ENCODE results near the gene TMEM52. TPM values are rescaled to one million over a fixed set of nuclear protein-coding genes. Genes with fewer than 3 reads are reported as not detected.

The TMEM52 gene
- total RNA-seq, 2 donors from 2014 or later, result 6.0 to 6.3 TPM

DNA sequence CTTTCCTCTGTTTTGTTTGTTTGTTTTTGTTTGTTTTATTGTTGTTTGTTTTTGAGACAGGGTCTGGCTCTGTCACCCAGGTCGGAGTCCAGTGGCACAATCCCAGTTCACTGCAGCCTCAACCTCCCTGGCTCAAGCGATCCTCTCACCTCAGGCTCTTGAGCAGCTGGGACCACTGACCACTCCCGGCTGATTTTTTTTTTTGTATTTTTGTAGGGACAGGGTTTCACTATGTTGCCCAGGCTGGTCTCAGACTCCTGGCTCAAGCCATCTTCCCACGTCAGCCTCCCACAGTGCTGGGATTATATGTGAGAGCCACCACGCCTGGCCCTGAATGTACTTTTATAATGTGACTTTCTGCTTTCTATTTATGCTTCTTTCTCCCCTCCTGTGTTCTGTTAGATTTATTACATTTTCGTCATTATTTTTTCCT is 9.0 kb downstream of the TMEM52 start:
- peak overlapping the region; percentile 63 for H3K27ac Mint-ChIP-seq
- Histone ChIP-seq H3K27ac (ENCODE audit: low read depth, low read length) (no peak overlapping the region), H3K9ac (ENCODE audit: extremely low read depth, low read length, poor library complexity, severe bottlenecking) (peak overlapping the region; percentile 60), H3K4me3 (ENCODE audit: low read length) (peak overlapping the region; percentile 74), H3K27me3 (ENCODE audit: control insufficient read depth, insufficient read depth, low read length, poor library complexity, severe bottlenecking) (no peaks in the 10 kb centered on the region), H3K4me1 (ENCODE audit: control insufficient read depth, insufficient read depth, low read length) (no peaks in the 10 kb centered on the region), H3K36me3 (ENCODE audit: control insufficient read depth, insufficient read depth, low read length) (no peaks in the 10 kb centered on the region), H3K9me3 (ENCODE audit: control insufficient read depth, low read length) (no peaks in the 10 kb centered on the region)
- H3K9me3 Mint-ChIP-seq, result no peaks in the 10 kb centered on the region
- TF ChIP-seq, protein P1, sequence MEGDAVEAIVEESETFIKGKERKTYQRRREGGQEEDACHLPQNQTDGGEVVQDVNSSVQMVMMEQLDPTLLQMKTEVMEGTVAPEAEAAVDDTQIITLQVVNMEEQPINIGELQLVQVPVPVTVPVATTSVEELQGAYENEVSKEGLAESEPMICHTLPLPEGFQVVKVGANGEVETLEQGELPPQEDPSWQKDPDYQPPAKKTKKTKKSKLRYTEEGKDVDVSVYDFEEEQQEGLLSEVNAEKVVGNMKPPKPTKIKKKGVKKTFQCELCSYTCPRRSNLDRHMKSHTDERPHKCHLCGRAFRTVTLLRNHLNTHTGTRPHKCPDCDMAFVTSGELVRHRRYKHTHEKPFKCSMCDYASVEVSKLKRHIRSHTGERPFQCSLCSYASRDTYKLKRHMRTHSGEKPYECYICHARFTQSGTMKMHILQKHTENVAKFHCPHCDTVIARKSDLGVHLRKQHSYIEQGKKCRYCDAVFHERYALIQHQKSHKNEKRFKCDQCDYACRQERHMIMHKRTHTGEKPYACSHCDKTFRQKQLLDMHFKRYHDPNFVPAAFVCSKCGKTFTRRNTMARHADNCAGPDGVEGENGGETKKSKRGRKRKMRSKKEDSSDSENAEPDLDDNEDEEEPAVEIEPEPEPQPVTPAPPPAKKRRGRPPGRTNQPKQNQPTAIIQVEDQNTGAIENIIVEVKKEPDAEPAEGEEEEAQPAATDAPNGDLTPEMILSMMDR (conservative IDR thresholded peaks at IDR 0.05), result no peak
- peak overlapping the region; percentile 70 for H3K4me3 Mint-ChIP-seq
- H3K36me3 Mint-ChIP-seq (ENCODE audit: low read depth), result no peaks in the 10 kb centered on the region
- peaks cover 7% of the 10 kb centered on the region for H3K4me1 Mint-ChIP-seq
- no peak for DNase-seq
- WGBS, 2 experiments (ENCODE audit: insufficient coverage in 1 of 2, insufficient read length in 1 of 2), result 90 to 94% methylated on average over 2 to 6 of the region's 6 CpGs
- H3K27me3 Mint-ChIP-seq (ENCODE audit: insufficient read depth), result no peaks in the 10 kb centered on the region

DNA sequence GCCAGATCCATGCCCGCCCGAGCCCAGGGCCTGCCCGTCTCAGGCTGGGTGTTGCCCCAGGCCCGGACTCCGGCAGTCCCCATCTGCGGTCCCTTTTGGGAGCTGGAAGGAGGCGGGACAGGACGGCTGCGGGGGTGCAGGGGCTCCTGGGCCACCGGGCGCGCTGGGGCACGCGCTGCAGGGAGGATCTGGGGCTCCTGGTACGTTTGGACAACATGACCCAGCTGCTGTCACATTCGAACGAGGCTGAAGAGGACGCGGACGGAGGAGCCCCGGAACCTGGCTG is 10.6 kb downstream of the TMEM52 start:
- WGBS, 2 experiments (ENCODE audit: insufficient coverage in 1 of 2, insufficient read length in 1 of 2), result 26 to 31% methylated on average over 11 to 21 of the region's 21 CpGs

DNA sequence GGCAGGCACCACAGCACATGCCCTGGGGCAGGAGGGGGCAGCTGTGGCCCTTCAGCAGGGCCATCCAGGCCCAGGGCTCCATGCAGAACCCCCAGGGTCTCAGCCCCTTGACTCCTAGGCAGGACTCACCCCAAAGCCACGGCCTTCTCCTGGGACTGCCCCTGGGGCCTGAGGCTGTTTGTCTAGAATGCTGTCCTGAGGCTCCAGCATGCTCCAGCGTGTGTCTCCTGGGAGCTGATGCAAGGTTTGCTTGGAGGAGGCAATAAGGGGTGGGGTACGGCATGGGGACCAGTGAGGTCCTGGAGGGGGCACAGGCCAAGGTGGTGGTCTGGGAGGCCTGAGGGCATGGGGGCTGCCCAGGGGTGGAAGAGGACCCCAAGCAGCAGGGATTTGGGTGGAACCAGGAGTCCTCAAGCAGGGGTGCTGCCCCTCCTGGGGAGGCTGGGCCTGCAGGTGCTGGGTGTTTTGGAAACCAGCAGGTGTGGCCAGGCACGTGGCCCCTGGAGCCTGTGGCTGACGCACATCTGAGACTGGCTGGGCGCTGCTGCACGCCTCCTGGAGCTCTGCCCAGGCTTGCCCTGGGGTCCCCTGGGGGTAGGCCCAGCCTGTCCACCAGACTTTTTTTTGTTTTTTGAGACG is 11.9 kb downstream of the TMEM52 start:
- Histone ChIP-seq H3K36me3 (ENCODE audit: control insufficient read depth, insufficient read depth, low read length) (no peaks in the 10 kb centered on the region), H3K27ac (ENCODE audit: low read depth, low read length) (no peak overlapping the region), H3K27me3 (ENCODE audit: control insufficient read depth, insufficient read depth, low read length, poor library complexity, severe bottlenecking) (no peaks in the 10 kb centered on the region), H3K9ac (ENCODE audit: extremely low read depth, low read length, poor library complexity, severe bottlenecking) (no peak overlapping the region), H3K4me3 (ENCODE audit: low read length) (no peak overlapping the region), H3K9me3 (ENCODE audit: control insufficient read depth, low read length) (peaks cover 5% of the 10 kb centered on the region), H3K4me1 (ENCODE audit: control insufficient read depth, insufficient read depth, low read length) (no peaks in the 10 kb centered on the region)
- peaks cover 4% of the 10 kb centered on the region for H3K9me3 Mint-ChIP-seq
- H3K4me1 Mint-ChIP-seq, result peaks cover 7% of the 10 kb centered on the region
- DNase-seq, result no peak
- H3K27me3 Mint-ChIP-seq (ENCODE audit: insufficient read depth), result no peaks in the 10 kb centered on the region
- no peak overlapping the region for H3K4me3 Mint-ChIP-seq
- TF ChIP-seq, protein P1 (conservative IDR thresholded peaks at IDR 0.05), result no peak
- WGBS, 2 experiments (ENCODE audit: insufficient coverage in 1 of 2, insufficient read length in 1 of 2), result 86 to 95% methylated on average over 2 to 8 of the region's 8 CpGs
- H3K36me3 Mint-ChIP-seq (ENCODE audit: low read depth), result no peaks in the 10 kb centered on the region
- H3K27ac Mint-ChIP-seq, result no peak overlapping the region

More for the DNA sequence above, 10.6 kb downstream of the TMEM52 start:
- H3K4me3 ChIP-seq (ENCODE audit: low read length), result peak overlapping the region; percentile 77
- no peaks in the 10 kb centered on the region for H3K9me3 Mint-ChIP-seq
- peaks cover under 1% of the 10 kb centered on the region for H3K9me3 ChIP-seq (ENCODE audit: control insufficient read depth, low read length)
- no peaks in the 10 kb centered on the region for H3K36me3 Mint-ChIP-seq (ENCODE audit: low read depth)
- H3K27me3 ChIP-seq (ENCODE audit: control insufficient read depth, insufficient read depth, low read length, poor library complexity, severe bottlenecking), result no peaks in the 10 kb centered on the region
- H3K4me1 Mint-ChIP-seq, result peaks cover 7% of the 10 kb centered on the region
- H3K4me1 ChIP-seq (ENCODE audit: control insufficient read depth, insufficient read depth, low read length), result no peaks in the 10 kb centered on the region
- H3K27ac Mint-ChIP-seq, result no peak overlapping the region
- no peaks in the 10 kb centered on the region for H3K36me3 ChIP-seq (ENCODE audit: control insufficient read depth, insufficient read depth, low read length)
- H3K27me3 Mint-ChIP-seq (ENCODE audit: insufficient read depth), result no peaks in the 10 kb centered on the region
- DNase-seq, result no peak
- H3K27ac ChIP-seq (ENCODE audit: low read depth, low read length), result no peak overlapping the region
- H3K9ac ChIP-seq (ENCODE audit: extremely low read depth, low read length, poor library complexity, severe bottlenecking), result peak overlapping the region; percentile 59
- peak overlapping the region; percentile 70 for H3K4me3 Mint-ChIP-seq
- TF ChIP-seq, protein P1 (conservative IDR thresholded peaks at IDR 0.05), result no peak
